GM19468 (cell line): ENCODE measurements around the gene LPIN3.
"Not testable (repeated sequence)": the region's sequence is repeated elsewhere in the genome, so short reads cannot be mapped to it uniquely, and the experiment has no call there.

ENCODE experiments used
- ATAC-seq: cut with Tn5 transposase; IDR thresholded peaks from one replicate; pipeline ENCODE4 v1.9.1; 2021; ENCODE audit warnings: mild to moderate bottlenecking, moderate library complexity, moderate number of reproducible peaks; ENCODE audit not compliant: unreplicated experiment; ENCODE audit errors: extremely low read depth

LPIN3 gene, protein sequence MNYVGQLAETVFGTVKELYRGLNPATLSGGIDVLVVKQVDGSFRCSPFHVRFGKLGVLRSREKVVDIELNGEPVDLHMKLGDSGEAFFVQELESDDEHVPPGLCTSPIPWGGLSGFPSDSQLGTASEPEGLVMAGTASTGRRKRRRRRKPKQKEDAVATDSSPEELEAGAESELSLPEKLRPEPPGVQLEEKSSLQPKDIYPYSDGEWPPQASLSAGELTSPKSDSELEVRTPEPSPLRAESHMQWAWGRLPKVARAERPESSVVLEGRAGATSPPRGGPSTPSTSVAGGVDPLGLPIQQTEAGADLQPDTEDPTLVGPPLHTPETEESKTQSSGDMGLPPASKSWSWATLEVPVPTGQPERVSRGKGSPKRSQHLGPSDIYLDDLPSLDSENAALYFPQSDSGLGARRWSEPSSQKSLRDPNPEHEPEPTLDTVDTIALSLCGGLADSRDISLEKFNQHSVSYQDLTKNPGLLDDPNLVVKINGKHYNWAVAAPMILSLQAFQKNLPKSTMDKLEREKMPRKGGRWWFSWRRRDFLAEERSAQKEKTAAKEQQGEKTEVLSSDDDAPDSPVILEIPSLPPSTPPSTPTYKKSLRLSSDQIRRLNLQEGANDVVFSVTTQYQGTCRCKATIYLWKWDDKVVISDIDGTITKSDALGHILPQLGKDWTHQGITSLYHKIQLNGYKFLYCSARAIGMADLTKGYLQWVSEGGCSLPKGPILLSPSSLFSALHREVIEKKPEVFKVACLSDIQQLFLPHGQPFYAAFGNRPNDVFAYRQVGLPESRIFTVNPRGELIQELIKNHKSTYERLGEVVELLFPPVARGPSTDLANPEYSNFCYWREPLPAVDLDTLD

GRCh38 chr20:41340327-41341055 is at the start of gene LPIN3:
Gene LPIN3, plus strand, starts transcription at chr20:41340821. Its CDS starts 4,983 bp downstream, at chr20:41345804.
- no peak for ATAC-seq

DNA sequence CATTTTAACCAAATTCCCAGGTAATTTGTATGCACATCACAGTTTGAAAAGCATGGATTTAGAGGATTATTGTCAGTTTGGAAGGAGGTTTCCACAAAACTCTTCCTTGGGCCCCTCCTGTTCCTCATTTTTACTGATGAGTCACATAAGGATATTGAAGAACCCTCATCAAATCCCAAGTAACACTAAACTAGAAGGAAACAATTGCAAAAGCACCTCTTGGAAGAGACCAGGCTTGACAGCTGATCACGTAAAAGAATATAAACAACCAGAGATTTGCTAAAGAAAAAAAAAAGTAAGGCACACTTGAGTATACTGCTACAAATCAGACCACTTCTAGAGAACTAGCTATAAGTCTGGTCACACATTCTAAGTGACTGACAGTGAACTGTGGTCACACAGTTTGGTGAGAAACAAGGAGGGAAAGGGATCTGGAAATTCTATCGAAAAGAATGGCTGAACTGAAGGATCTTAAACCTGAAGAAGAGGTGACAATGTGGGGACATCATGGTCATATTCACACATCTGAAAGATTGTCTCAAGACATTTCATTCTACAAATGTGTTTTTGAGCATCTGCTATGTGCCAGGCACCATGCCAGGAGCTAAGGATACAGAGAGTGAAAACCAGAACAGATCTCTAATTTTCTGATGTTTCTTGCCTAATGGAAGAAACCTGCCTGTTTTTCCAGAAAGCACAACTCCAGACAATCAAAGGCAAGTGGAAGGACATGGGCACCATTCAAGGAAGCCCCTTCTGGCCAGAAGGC is 47.2 kb upstream of the LPIN3 start:
- ATAC-seq = no peak

DNA sequence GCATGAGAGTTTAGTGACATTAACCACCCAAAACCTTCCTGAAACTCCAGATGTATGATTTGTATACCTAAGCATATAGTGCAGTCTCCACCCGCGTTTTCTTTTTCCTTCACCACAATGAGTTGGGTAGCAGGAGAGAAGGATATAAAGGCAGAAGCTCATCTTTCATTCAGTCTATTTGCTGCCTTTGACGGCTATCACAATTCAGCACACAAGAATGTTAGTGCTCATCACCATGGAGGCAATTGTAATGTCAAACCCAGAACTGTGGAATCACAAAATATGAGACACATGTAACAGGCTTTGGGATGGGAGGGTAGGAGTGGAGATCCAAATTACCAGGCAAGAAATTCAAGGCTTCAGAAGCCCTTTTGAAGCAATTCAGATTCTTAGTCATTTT is 40.7 kb upstream of the LPIN3 start:
- no peak for ATAC-seq

- no peak for ATAC-seq
Measured at GRCh38 chr20:41300383-41300782, 40.2 kb upstream of the LPIN3 start.

- no peak for ATAC-seq
Measured at GRCh38 chr20:41300886-41301285, 39.7 kb upstream of the LPIN3 start.

DNA sequence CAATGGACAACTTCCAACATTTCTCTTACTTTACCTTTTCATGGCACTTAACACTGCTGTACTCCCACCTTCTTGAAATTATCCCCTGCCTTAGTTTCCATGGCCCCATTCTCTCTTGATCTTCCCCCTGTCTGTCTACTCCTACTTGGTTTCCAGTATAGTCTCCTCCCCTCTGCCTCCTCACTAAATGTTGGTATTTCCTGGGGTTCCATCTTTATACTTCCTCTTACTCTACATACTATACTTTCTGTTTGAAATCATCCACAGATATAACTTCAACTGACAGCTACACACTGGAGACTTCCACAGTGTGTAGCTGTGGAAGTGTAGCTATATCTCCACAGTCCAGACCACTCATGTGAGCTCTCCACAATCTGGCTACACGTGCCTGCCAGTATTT is 36.6 kb upstream of the LPIN3 start:
- no peak for ATAC-seq

GRCh38 chr20:41304424-41305079 is 36.1 kb upstream of the LPIN3 start:
- ATAC-seq = no peak

DNA sequence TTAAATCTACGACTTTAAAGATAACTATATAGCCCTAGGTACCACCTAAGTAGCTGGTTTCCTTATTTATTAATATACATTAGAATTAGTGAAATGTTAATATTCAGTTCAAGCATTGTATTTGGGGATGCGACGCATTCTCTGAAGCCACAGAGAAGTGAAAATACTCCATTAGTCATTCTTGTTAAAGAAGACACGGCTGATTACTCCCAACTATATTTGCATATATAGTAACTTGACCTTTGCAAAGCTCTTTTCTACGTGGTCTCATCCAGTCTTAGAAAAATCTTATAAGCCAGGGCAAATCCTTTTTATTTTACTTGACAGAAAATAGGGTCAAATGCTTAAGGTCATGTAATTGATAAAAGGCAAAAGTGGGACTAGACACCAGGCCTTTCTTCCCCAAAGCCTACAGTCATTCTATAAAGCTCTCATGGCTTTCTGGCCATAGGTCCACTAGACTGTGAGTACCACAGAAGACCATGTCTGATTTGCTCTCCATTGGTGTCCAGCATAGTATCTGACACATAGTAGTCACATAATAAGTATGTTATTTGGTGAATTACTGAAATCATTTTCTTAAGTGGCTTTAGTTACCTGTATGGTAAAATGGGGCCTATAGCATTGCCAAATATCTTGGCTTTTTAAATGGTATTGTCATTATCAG is 34.4 kb upstream of the LPIN3 start:
- peak; percentile 49 for ATAC-seq

DNA sequence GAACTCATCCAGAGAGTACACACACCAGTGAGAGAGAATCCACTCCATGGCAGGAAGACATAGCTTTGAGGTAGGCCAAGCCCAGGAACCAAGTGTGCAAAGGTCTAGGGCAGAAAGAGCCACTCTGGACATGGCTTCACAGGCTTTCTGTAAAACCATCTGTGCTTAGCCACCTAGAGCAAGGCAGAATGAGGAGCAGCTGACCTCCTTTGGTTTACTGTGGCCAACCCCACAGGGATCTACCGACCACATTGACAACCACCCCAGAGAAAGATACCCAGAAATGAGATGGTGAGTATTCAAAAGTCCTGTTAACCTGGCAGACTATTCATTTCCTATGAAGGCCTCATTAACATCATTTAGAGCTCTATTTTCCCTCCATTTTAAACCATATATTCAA is 33.6 kb upstream of the LPIN3 start:
- ATAC-seq = no peak

DNA sequence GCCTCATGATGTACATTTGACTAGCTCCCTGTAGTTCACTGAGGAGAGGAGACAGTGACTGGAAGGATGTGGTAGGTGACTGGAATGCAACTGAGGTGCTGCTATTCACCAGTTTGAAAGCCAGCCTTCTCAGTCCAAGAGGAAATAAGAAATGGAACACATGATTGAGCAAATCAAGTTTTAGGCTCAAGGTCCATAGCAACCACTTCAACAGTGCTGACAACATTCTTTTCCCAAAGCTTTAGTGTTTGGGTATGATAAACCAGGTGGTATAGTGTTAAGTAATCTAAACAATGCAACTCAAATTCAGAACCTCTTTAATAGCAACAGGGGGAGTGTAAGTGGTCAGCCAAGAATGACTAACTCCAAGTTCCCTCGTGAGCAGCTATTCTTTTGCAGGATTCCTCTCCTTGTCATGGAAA is 32.3 kb upstream of the LPIN3 start:
- ATAC-seq = no peak

- no peak for ATAC-seq
Measured at GRCh38 chr20:41308726-41309413, 31.8 kb upstream of the LPIN3 start.

DNA sequence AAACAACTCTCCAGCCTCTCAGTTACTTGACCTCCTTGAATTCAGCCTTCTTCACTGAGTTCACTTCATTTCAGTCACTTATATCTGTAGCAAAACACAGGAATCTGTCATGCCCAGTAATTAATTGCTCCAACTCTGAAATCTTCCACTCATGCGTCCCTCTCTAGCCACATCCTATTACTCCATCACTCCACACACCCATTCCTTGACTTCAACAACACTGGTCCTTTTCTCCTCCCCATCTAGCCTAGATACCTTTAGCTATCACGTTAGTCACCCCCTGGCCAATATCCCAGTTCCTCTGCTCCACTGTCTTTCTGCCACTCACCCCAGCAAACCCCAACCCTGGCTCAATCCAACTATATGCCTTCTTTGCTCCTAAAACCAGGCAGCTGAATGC is 30.8 kb upstream of the LPIN3 start:
- ATAC-seq = no peak

GRCh38 chr20:41312009-41312408 is 28.6 kb upstream of the LPIN3 start:
- not testable (repeated sequence) for ATAC-seq

- no peak for ATAC-seq
Measured at GRCh38 chr20:41314386-41314785, 26.2 kb upstream of the LPIN3 start.

DNA sequence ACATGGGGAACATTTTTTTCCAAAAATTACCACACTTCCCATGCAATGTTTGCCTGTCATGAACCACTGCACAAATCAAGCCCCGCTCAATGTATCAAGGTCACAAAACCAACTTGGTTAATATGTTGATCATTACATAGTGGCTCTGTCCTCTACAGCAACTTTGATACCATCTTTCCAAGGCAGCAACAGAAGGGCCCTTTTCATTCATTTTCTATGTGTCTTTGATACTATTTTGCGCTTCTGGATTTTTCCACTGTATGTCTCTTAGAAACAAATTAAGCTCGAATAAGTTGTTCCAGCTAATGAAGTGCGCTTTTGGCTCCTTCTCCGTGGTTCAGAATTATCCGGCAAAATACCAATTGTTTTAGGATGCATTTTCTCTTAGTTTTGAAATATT is 24.6 kb upstream of the LPIN3 start:
- no peak for ATAC-seq

DNA sequence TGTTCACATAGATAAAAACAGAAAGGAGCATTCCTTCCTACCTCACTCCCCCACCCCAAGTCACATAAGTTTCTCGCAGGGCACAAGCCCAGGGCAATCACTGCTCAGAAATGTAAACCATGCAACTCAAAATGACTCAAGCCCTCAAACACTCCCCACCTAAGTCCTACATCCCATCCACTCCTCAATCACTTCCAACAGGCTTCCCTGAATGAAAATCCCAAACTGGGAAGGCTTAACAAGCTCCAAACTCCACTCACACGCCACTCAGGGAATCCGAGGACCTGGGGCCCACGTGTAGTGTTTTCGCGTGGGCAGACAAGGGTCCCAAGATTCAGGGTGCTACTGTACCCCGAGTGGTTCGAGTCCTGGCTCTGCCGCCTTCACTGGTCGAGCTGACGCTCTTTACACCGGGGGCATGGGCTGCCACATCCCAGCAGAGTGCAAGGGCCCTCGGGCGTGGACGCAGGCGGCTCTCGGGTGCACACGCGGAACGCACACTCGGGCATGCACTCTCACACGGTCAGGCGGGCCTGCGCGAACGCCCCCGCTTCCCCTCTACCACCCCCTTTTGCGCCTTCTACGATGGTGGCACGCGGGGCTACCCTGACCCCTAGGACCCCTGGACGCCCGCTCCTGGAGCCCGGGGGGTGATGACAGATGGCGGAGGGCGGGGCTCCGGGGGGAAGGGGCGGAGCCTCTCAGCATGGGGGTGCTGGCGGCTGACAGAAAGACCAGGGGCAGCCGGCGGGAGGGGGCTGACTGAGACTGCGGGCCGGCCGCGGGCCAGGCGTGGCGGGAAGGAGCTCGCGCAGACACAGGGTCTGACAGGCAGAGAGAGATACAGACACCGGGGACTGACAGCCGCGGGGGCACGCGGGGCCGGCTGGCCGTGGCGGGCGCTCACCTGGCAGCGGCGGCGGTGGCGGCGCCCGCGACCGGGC is 23.7 kb upstream of the LPIN3 start:
- ATAC-seq = peak; percentile 26

DNA sequence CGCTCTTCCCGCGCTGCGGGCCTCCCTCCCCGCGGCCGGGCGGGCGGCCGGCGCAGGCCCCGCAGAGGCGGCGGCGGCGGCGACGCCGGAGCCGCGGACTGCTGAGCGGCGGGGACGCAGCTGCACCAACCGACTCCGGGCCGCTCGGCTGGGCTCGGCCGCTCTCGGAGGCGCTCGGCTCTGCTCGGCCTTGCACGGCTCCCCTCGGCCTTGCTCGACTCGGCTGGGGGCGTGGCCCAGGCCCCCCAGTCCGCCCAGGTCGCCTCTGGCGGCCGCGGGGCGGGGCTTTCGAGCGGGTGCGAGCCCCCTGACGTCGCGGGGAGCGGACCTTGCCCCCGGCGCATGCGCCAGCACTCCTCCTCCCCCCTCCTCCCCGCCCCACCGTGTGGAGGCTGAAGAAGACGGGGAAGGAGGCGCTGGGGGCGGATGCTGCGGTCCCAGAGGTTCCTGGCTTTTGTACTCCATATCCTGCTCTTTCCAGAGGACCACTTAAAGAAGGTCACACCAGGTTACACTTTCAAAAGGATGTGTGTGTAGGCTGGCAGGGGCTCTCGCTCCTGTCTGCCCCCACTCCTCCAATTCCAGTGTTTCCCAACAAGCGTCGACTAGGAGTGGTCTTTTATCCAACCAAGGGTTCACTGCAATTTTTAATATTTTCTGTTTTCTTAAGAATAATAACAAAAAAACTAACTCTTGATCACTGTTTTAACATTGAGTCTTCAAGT is 22.9 kb upstream of the LPIN3 start, which contains the start of gene ZHX3:
Gene ZHX3, minus strand, starts transcription at position 186 of the 725 bp plus-strand sequence. CDS start 112,815 bp downstream, outside the sequence.
- peak; percentile 89 for ATAC-seq
